ENCODE measurements around the gene GIMAP4.

GIMAP4 gene

GRCh38 chr7:150586785-150587152 is 19.6 kb downstream of the GIMAP4 start:
- TF ChIP-seq REST (IDR thresholded peaks at IDR 0.05; ENCODE audit: insufficient read depth in 1 of 2, low read depth in 2 of 2, low read length in 2 of 2) (no peak), FOXP2 (optimal IDR thresholded peaks at IDR 0.05; ENCODE audit: borderline replicate concordance, extremely low read depth, extremely low read length, insufficient read depth) (no peak), POLR2AphosphoS5 (IDR thresholded peaks at IDR 0.05; ENCODE audit: low read depth, low read length) (no peak), SIN3A (IDR thresholded peaks at IDR 0.05; ENCODE audit: borderline replicate concordance, insufficient read depth, low read length) (no peak), TAF1 (IDR thresholded peaks at IDR 0.05; ENCODE audit: borderline replicate concordance, insufficient read depth, low read length) (no peak)

GRCh38 chr7:150587551-150587950 is 20.4 kb downstream of the GIMAP4 start:
- TF ChIP-seq FOXP2 (optimal IDR thresholded peaks at IDR 0.05; ENCODE audit: borderline replicate concordance, extremely low read depth, extremely low read length, insufficient read depth) (no peak), REST (IDR thresholded peaks at IDR 0.05; ENCODE audit: insufficient read depth in 1 of 2, low read depth in 2 of 2, low read length in 2 of 2) (no peak)

- no peak for TF ChIP-seq POLR2AphosphoS5 (IDR thresholded peaks at IDR 0.05; ENCODE audit: low read depth, low read length)
- no peak for TF ChIP-seq TAF1 (IDR thresholded peaks at IDR 0.05; ENCODE audit: borderline replicate concordance, insufficient read depth, low read length)
- no peak for TF ChIP-seq FOXP2 (optimal IDR thresholded peaks at IDR 0.05; ENCODE audit: borderline replicate concordance, extremely low read depth, extremely low read length, insufficient read depth)
- TF ChIP-seq SIN3A (IDR thresholded peaks at IDR 0.05; ENCODE audit: borderline replicate concordance, insufficient read depth, low read length) = no peak
- TF ChIP-seq REST (IDR thresholded peaks at IDR 0.05; ENCODE audit: insufficient read depth in 1 of 2, low read depth in 2 of 2, low read length in 2 of 2) = no peak
Measured at GRCh38 chr7:150594805-150595204, 27.6 kb downstream of the GIMAP4 start.

- no peak for TF ChIP-seq SIN3A (IDR thresholded peaks at IDR 0.05; ENCODE audit: borderline replicate concordance, insufficient read depth, low read length)
- no peak for TF ChIP-seq POLR2AphosphoS5 (IDR thresholded peaks at IDR 0.05; ENCODE audit: low read depth, low read length)
- no peak for TF ChIP-seq REST (IDR thresholded peaks at IDR 0.05; ENCODE audit: insufficient read depth in 1 of 2, low read depth in 2 of 2, low read length in 2 of 2)
- no peak for TF ChIP-seq FOXP2 (optimal IDR thresholded peaks at IDR 0.05; ENCODE audit: borderline replicate concordance, extremely low read depth, extremely low read length, insufficient read depth)
- no peak for TF ChIP-seq TAF1 (IDR thresholded peaks at IDR 0.05; ENCODE audit: borderline replicate concordance, insufficient read depth, low read length)
Measured at GRCh38 chr7:150595361-150595760, 28.2 kb downstream of the GIMAP4 start.

GRCh38 chr7:150610233-150610632 is 43.0 kb downstream of the GIMAP4 start:
- no peak for TF ChIP-seq POLR2AphosphoS5 (IDR thresholded peaks at IDR 0.05; ENCODE audit: low read depth, low read length)
- no peak for TF ChIP-seq FOXP2 (optimal IDR thresholded peaks at IDR 0.05; ENCODE audit: borderline replicate concordance, extremely low read depth, extremely low read length, insufficient read depth)
- TF ChIP-seq REST (IDR thresholded peaks at IDR 0.05; ENCODE audit: insufficient read depth in 1 of 2, low read depth in 2 of 2, low read length in 2 of 2) = no peak
- TF ChIP-seq TAF1 (IDR thresholded peaks at IDR 0.05; ENCODE audit: borderline replicate concordance, insufficient read depth, low read length) = no peak
- TF ChIP-seq SIN3A (IDR thresholded peaks at IDR 0.05; ENCODE audit: borderline replicate concordance, insufficient read depth, low read length) = no peak
